A673 (cell line): ENCODE measurements around the gene KATNAL1.

Source experiments
- CTCF ChIP-seq: fragments of 300-800, 200-600 bp; sonication (generic); conservative IDR thresholded peaks from 2 replicates; pipeline ENCODE4 v1.5.1; 2017; ENCODE audit warnings: low read depth, mild to moderate bottlenecking, antibody characterized with exemption, low read length, moderate library complexity, mixed read lengths
- EZH2 ChIP-seq: fragments of 200-600 bp; sonication (generic); IDR thresholded peaks from 2 replicates; pipeline ENCODE4 v1.6.1; 2017; ENCODE audit warnings: borderline replicate concordance, low read depth, mild to moderate bottlenecking, mixed read lengths, antibody characterized with exemption, low read length; ENCODE audit not compliant: poor library complexity, severe bottlenecking

GRCh38 chr13:30354493-30355383 lies 47.4 kb upstream of the KATNAL1 start:
- no peak for TF ChIP-seq CTCF
- TF ChIP-seq EZH2: no peak
